Breast epithelium (tissue), 3 donors: Measurements from ENCODE around the gene PPP2R2B.

Source experiments
- POLR2A ChIP-seq: fragments of 450-650 bp; IDR thresholded peaks from one replicate; pipeline ENCODE4 v1.6.1; 2016; ENCODE audit warnings: antibody characterized with exemption, mild to moderate bottlenecking, moderate library complexity
- TF ChIP-seq, protein P1 (sequence below), 3 donors: fragments of 450-650 bp; IDR thresholded peaks; one replicate each; pipeline ENCODE4 v1.5.1; 2016 to 2017; ENCODE audit warnings: antibody characterized with exemption in 3 of 3, mild to moderate bottlenecking in 3 of 3, moderate library complexity in 3 of 3

DNA sequence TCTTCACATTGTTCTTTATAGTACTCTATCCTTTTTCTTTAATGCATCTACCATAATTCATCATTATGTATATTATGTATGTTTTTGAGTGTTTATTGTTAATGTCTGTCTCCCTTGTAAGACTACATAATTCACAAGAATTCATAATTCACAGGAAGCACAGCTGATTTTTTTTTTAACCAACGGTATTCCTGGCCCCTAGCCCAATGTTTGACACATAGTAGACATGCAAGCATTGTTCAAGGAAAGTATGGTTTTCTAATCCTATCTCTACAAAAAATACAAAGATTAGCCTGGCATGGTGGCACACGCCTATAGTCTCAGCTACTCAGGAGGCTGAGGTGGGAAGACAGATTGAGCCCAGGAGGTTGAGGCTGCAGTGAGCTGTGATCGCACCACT is 160.6 kb downstream of the PPP2R2B start:
- no peak for TF ChIP-seq POLR2A
- TF ChIP-seq, protein P1, sequence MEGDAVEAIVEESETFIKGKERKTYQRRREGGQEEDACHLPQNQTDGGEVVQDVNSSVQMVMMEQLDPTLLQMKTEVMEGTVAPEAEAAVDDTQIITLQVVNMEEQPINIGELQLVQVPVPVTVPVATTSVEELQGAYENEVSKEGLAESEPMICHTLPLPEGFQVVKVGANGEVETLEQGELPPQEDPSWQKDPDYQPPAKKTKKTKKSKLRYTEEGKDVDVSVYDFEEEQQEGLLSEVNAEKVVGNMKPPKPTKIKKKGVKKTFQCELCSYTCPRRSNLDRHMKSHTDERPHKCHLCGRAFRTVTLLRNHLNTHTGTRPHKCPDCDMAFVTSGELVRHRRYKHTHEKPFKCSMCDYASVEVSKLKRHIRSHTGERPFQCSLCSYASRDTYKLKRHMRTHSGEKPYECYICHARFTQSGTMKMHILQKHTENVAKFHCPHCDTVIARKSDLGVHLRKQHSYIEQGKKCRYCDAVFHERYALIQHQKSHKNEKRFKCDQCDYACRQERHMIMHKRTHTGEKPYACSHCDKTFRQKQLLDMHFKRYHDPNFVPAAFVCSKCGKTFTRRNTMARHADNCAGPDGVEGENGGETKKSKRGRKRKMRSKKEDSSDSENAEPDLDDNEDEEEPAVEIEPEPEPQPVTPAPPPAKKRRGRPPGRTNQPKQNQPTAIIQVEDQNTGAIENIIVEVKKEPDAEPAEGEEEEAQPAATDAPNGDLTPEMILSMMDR (IDR thresholded peaks at IDR 0.05) = no peak
